SKM-1 (cell line): ENCODE data around the gene SUV39H2.
"Not testable (repeated sequence)": the region's sequence is repeated elsewhere in the genome, so short reads cannot be mapped to it uniquely, and the experiment has no call there.

Source experiments
- DNase-seq: peaks from one replicate; lab custom pipeline; 2025; ENCODE audit not compliant: unreplicated experiment; lab: John Stamatoyannopoulos, UW

SUV39H2 gene

DNA sequence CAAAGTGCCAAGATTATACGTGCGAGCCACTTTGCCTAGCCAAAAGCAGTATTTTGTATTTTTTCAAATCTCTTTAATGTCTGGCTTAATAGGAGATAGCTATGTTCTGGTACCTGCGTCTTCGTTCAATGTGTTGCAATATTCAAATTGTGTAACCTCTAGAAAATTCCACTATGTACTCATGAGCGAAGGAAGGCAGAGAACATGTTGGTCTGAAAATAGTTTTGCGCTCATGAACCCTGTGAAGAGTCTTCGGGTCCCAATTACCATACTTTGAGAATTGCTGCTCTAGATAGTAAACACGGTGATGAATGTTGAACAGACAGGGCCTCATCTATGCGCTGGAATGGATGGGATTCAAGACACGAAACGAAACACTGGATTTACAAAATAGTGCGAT lies 2.7 kb upstream of the SUV39H2 start:
- DNase-seq, result no peak

DNA sequence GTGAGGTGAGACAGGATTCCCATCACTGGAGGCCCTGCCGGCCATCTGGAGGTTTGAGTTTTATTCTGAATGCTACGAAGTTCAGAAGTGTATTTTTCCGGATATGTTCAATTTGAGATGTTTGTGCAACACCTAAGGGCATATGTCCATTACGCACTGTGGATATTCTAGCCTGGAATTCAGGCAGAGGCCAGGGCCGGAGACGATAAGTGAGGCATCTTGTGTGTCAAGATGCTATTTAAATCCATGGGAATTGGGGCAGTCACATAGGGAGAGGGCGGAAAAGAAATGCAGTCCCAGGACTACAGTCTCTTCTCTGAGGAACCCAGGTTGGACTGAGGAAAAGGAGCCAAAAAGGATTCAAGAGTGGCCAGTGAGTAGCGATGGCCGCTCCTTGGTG lies 1.9 kb upstream of the SUV39H2 start:
- no peak for DNase-seq

DNA sequence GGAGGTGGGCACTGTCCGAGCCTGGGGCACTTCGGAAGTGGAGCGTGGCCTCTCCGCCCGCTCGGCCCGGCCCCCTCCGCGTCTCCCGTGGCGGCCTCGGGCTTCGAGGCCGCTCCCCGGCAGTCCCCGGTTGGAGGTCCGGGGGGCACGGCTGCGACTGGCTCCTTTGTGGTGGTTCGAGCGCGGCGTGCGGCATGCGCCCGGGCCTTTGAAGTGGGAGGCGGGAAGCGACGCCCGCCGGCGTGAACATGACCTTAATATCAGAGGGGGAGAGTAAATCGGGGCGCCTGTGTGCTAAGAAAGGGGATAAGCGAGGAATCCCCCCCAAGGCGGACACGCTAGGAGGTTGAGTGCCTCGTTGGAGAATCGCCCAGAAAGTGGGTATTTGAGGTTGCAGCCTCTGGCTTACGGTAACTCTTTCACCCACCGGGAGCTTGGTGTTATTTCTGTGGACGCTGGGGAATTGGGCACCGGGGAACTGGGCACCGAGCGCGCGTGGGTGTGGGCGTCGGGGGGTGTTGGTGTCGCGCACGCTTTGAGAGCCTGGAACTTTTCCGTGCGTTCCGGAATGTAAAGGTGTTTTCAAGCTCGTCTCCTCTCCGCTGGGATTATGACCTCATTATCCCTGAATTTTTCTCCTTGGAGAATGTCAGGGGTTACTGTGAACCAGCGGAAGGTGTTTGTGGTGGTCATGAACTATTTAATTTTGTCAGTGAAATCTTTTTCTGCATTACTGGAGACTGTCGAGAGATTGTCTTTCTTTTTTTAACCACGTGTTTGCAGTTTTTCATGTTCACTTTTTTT lies 660 bp downstream of the SUV39H2 start:
- no peak for DNase-seq

DNA sequence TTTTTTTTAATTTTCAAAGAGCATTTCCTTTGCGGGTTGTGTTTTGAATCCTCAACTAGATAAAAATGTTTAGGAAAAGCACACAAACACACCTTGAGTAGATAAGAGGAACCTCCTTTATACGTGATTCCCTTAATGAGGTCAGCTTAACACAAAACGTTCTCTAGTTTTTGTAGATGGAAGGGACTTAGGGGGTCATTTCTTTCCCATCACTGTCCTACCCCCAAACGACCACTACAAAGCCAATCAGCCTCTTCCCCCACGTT lies 1.2 kb downstream of the SUV39H2 start:
- DNase-seq, result no peak

DNA sequence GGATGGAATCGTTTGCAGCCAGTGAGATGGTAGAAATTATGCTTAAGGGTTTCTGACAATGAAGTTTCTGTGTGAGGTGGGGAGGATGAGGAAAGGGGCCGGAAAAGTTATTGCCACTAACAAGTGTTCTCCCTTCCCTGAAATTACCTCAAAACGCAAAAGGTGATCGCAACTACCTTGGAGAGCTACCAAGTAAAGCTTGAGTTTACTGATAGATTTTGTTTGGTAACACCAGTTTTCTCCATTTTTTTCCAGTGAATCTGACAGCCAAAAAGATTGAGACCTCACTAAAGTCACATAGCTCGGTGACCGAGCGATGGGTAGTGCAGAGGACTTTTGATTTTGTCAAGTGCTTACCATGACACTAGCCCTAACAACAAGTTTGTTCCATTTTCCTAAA lies 1.6 kb downstream of the SUV39H2 start:
- no peak for DNase-seq

DNA sequence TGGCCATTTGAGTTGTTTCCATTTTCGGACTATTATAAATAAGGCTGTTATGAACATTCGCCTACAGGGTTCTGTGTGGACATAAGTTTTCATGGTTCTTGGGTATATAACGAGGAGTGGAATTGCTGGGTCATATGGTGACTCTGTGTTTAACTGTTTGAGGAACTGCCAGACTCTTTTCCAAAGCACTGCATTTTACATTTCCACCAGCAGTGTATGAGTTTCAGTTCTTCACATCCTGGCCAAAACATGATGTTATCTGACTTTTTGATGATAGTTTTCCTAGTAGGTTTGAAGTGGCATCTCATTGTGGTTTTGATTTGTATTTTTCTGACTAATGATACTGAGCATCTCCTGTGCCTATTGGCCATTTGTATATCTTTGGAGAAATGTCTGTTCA lies 5.4 kb downstream of the SUV39H2 start:
- no peak for DNase-seq

DNA sequence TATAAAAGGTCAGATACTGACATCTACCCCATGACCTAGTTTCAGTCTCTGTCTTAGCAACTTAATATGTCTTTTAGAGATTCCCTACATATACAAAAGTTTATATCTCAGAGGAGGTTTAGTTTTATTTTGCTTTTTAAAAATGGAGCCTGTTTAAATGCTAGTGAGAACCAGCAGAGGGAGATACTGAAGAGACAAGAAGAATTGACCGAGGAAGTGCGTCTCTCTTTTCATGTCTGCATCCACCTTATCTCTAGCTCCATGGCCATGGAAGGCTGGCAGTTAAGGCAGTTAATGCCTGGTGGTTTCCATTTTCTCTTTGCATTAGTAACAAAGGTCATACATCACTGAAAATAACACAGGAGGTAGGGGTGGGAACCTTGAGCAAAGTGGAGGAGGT lies 10.7 kb downstream of the SUV39H2 start:
- DNase-seq, result no peak

DNA sequence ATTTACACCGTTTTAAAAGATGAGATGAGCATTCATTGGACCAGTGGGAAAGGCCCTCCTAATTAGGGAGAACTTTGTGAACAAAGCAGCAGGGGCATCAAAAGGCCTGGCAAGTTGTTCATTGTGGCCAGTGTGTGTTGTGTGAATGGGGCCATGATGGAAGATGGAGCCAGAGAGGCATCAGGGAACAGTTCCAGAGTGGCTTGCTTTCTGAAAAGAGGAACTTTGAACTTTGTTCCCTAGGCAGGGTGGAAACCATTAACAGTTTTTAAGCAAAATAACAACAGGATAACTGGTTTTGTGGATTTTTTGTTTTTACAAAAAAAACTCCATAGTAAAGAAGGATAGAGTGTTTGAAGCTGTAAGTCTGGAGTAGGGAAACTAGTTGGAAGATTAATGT lies 12.5 kb downstream of the SUV39H2 start:
- no peak for DNase-seq

DNA sequence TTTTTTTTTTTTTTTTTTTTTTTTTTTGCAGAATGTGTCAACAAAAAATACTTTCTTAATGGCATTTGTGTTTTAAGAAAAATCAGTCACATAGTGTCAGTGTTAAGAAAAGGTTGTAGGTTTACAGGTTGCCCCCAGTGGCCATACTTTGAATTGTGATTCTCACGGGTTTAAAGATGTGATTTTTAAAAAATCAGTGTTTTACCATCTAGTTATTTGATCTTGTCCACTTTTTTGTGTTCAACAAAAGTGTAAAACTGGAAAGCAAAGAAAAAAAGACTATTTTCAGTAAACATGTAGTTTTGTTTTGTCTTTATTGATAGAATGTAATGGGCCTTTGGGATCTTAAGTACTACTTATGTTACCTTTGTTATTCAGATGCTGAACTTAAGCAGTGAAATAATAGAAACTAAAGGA lies 25.7 kb downstream of the SUV39H2 start:
- no peak for DNase-seq

DNA sequence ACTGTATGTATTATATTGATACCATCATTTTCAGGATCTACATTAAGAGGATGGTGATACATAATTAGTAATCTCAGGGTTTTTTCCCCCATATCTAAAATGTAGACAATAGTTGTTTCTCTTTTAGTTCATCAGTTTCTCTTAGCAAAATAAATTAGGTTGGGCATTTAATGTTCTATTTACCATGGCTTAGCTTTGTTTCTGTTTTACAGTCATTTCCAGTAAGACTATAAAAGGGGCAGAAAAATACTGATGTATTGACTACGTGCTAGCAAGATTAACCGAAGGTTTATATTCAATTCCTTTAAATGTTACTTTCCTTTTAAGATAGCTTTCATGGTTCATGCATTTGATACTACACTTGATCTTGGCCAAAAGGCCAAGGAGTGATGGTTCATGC lies 26.2 kb downstream of the SUV39H2 start:
- DNase-seq, result no peak

DNA sequence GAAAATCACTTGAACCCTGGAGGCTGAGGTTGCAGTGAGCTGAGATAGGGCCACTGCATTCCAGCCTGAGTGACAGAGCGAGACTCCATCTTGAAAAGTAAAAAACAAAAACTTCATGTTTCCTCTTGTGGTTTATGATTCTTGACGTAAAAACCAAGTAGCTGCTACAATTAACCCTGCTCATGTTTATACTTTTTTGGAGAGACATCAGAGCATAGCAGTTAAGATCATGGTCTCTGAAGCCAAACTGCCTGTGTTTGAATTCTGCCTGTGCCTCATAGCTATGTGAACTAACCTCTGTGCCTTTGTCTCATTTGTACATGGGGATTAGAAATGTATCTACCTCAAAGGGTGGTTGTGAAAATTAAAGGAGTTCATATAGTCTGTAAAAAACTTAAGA lies 27.2 kb downstream of the SUV39H2 start:
- DNase-seq, result no peak

DNA sequence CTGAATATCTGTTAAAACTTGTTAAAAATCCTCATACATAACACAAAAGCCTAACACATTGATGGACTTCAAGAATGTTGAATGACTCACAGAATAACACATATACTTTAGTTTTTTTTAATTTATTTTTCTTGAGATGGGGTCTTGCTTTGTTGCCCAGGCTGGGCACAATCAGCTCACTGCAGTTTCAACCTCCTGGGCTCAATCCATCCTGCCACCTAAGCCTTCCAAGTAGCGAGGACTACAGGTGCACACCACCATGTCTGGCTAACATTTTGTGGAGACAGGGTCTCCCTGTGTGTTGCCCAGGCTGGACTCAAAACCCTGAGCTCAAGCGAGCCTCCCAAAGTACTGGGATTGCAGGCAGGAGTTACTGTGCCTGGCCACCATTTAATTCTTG lies 28.1 kb downstream of the SUV39H2 start:
- no peak for DNase-seq

DNA sequence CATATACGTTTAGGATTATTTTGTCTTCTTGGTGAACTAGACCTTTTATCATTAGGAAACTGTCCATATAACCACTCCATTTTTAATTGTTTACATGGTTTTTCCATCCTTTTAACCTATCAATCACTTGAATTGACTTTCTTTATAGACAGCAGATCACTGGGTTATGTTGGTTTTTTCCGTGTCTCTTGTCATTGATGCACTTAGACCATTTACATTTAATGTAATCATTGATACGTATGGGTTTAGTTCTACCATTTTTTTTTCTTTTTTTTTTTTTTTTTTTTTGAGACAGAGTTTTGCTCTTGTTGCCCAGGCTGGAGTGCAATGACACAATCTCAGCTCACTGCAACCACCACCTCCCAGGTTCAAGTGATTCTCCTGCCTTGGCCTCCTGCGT lies 28.9 kb downstream of the SUV39H2 start:
- not testable (repeated sequence) for DNase-seq

DNA sequence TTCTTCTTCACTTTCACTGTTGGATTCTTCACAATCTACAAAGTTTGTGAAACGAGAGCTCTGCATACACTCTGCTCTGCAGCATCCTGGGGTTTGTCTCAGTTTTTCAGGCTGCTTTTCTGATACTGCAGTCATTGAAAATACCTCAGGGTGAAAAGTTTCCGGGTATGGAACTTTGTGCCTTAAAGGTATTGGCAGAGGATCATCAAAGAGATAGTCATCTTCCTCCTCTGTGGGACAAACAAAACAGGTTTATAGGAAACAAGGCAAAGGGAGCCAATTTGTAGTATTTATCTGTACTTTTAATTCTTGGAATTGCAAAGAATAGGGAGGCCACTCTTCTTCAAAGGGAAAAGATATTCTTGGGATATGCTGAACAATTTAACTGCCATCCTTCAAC lies 30.4 kb downstream of the SUV39H2 start:
- no peak for DNase-seq

DNA sequence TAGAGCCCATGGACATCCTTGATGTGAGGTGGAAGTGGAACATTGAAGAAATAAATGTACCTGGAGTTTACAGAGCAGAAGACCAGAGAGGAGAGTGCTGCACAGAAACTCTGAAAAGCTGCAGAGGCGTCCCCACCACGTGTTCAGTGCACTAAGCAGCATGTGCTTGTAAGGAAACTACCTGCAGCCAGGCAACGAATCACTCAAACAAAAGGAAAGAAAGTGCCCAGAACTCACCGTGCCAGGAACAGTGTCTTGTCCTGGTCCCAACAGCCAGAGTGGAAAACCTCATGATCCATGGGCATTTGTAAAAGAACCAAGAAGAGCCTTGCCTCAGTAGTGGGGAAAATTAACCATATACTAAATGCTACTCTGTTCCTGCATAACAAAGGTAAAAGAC lies 32.3 kb downstream of the SUV39H2 start:
- no peak for DNase-seq

DNA sequence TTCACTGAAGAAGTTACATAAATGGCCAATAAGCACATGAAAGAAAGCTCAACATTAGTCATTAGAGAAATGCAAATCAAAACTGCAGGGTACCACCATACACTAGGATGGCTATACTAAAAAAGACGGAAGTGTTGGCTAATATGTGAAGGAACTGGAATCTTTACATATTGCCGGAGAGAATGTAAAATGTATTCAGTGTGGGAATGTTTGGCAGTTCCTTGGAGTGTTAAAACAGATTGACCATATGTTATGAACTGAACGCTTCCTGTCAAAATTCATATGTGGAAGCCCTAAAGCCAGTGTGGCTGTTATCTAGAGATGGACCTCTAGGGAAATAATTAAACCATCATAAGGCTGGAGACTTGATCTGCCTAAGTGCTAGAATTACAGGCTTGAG lies 33.1 kb downstream of the SUV39H2 start:
- DNase-seq, result no peak

DNA sequence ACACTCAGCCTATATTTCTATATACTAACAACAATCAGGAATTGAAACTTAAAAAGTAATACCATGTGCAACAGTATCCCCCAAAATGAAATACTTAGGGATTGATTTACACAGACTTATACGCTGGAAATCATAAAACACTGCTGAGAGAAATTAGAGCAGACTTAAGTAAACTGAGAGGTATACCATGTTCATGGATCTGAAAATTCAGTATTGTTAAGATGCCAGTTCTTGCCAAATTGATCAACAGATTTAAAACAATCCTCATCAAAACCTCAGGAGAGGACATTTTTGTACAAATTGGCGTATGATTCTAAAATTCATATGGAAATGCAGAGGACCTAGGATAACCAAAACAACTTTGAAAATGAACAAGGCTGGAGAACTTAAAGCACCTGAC lies 37.9 kb downstream of the SUV39H2 start:
- DNase-seq, result no peak

DNA sequence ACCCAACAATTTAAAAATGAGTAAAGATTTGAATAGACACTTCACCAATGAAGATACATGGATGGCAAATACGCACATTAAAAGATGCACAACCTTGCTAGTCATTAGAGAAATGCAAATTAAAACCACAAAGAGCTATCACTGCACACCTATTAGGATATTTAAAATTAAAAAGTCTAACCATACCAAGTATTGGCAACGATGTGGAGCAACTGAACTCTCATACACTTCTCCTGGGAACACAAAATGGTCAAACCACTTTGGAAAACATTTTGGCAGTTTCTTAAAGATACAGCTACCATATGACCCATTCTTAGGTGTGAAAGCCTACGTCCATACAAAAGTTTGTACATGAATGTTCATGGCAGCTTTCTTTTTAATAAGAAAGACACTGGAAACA lies 39.2 kb downstream of the SUV39H2 start:
- DNase-seq, result no peak

DNA sequence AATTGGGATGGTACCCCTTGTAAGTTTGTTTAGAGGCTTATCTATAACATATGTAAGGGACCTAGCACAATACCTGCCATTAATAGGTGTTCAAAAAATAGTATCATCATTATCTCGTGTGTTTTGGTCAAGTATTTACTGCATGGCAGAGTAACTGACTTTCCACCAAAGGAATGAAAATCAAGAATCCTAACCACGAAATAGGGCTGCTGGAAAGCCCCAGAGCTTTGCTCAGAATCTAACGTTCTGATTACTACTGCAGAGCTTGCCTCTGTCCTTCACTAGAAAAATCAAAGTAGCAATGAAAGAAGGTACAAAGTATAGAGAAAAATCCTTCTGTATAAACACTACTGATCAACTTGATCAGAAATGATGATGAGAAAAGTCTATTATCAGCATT lies 40.3 kb downstream of the SUV39H2 start:
- DNase-seq, result no peak

DNA sequence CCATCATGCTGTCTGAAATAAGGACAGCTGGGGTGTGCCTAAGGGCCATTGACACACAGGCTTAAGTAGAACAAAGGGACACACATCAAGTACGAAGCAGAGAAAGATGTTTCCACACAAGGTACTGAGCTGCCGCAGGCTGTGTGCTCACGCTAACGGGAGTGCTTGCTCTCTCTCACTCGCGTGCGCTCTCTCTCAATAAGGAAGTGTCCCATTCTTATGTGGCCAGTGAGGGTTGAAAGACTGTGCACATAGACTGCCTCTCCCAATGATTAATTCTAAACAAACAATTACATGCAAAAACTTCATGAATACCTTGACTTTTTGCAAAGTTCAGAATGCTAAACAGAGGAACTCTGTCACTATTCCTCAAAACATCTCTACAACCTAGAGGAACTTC lies 45.3 kb downstream of the SUV39H2 start:
- no peak for DNase-seq

DNA sequence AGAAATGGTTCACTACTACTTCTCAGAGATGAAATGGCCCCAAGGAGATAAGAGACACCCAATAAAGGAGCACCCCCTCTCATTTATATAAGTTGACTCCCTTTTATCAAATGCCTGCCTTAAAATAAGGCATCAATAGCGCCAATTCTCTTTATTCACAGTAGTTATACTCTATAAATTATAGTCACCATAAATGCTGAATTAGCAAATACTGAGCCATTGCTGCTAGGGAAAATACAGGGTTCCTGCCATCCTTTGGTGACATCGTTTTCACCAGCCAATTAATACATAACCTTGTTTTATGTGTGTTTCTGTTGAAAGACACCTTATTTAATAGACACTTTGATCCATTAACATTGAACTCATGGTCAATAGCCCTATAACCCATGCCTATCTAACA lies 46.6 kb downstream of the SUV39H2 start:
- no peak for DNase-seq

DNA sequence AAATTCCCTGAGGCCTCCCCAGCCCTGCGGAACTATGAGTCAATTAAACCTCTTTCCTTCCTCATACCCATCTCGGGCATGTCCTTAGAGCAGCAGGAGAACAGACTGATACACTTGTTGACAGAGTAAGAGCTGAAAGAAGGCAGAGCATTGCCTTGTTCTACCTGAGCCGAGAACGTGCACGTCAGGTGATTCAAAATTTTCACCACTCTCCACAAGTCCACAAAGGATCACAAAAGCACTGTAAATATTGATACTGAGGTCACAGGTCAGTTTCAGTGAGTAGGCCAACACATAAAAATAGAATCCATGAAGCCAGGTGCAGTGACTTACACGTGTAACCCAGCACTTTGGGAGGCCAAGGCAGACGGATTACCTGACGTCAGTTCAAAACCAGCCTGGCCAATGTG lies 47.4 kb downstream of the SUV39H2 start:
- no peak for DNase-seq

DNA sequence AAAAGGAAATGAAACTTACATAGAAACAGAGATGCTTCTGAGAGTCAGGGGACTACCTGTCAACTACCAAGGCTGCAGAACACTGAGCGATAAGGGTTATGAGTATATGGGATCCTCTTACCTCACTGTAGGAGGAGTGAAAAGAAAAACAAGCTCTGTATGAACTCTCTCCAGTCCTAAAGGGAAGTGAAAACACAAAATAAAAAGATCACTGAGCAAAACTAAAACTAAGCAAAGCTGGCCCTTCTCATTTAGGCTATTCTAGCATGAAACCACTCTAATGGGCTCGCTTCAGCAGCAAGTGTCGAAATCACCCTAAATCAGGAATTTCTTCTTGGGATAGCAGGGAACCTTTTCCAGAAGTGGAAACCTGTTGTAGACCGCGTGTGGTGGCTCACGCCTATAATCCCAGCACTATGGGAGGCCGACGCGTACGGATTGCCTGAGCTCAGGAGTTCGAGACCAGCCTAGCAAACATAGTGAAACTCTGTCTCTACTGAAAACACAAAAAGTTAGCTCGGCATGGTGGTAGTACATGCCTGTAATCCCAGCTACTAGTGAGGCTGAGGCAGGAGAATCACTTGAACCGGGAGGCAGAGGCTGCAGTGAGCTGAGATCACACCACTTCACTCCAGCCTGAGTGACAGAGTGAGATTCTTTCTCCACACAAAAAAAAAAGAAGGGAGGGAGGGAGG lies 48.2 kb downstream of the SUV39H2 start:
- DNase-seq, result no peak
